ENCODE measurements around the gene FCGR3A. TPM values are rescaled to one million over a fixed set of nuclear protein-coding genes. Genes with fewer than 3 reads are reported as not detected.
"Not testable (repeated sequence)": the region's sequence is repeated elsewhere in the genome, so short reads cannot be mapped to it uniquely, and the experiment has no call there.

The FCGR3A gene
- total RNA-seq, 1 donor from 2014 or later = not detected

GRCh38 chr1:161513448-161513780 lies 36.2 kb downstream of the FCGR3A start:
- DNase-seq (ENCODE audit: low spot score); H3K27ac Mint-ChIP-seq; H3K27me3 Mint-ChIP-seq (ENCODE audit: low read depth); H3K4me3 Mint-ChIP-seq (ENCODE audit: low read depth); H3K36me3 Mint-ChIP-seq (ENCODE audit: low read depth); intact Hi-C loops (cut with micrococcal nuclease); H3K9me3 Mint-ChIP-seq: not testable (repeated sequence)
- peaks cover 10% of the 10 kb centered on the region for H3K4me1 Mint-ChIP-seq (ENCODE audit: low read depth)

GRCh38 chr1:161512636-161513447 lies 36.8 kb downstream of the FCGR3A start:
- DNase-seq (ENCODE audit: low spot score); H3K27ac Mint-ChIP-seq; H3K36me3 Mint-ChIP-seq (ENCODE audit: low read depth); H3K27me3 Mint-ChIP-seq (ENCODE audit: low read depth); H3K9me3 Mint-ChIP-seq; intact Hi-C loops (cut with micrococcal nuclease); H3K4me3 Mint-ChIP-seq (ENCODE audit: low read depth): not testable (repeated sequence)
- peaks cover 10% of the 10 kb centered on the region for H3K4me1 Mint-ChIP-seq (ENCODE audit: low read depth)

- Mint-ChIP-seq H3K4me3 (ENCODE audit: low read depth) (no peak overlapping the region), H3K4me1 (ENCODE audit: low read depth) (peaks cover 12% of the 10 kb centered on the region), H3K27me3 (ENCODE audit: low read depth) (no peaks in the 10 kb centered on the region), H3K9me3 (no peaks in the 10 kb centered on the region), H3K27ac (no peak overlapping the region), H3K36me3 (ENCODE audit: low read depth) (no peaks in the 10 kb centered on the region)
- DNase-seq (ENCODE audit: low spot score) = no peak
- intact Hi-C loops (cut with micrococcal nuclease) = no loop called here
Observed at GRCh38 chr1:161511756-161512060, 37.9 kb downstream of the FCGR3A start.

GRCh38 chr1:161511018-161511755 lies 38.4 kb downstream of the FCGR3A start:
- no peak for DNase-seq (ENCODE audit: low spot score)
- H3K27ac Mint-ChIP-seq = no peak overlapping the region
- H3K36me3 Mint-ChIP-seq (ENCODE audit: low read depth) = no peaks in the 10 kb centered on the region
- no peak overlapping the region for H3K4me3 Mint-ChIP-seq (ENCODE audit: low read depth)
- intact Hi-C loops (cut with micrococcal nuclease) = no loop called here
- H3K9me3 Mint-ChIP-seq = no peaks in the 10 kb centered on the region
- peaks cover 18% of the 10 kb centered on the region for H3K4me1 Mint-ChIP-seq (ENCODE audit: low read depth)
- no peaks in the 10 kb centered on the region for H3K27me3 Mint-ChIP-seq (ENCODE audit: low read depth)

- Mint-ChIP-seq H3K4me1 (ENCODE audit: low read depth) (peaks cover 23% of the 10 kb centered on the region), H3K36me3 (ENCODE audit: low read depth) (no peaks in the 10 kb centered on the region), H3K27me3 (ENCODE audit: low read depth) (no peaks in the 10 kb centered on the region), H3K9me3 (no peaks in the 10 kb centered on the region), H3K4me3 (ENCODE audit: low read depth) (no peak overlapping the region), H3K27ac (no peak overlapping the region)
- intact Hi-C loops (cut with micrococcal nuclease) = no loop called here
- DNase-seq (ENCODE audit: low spot score) = no peak
Observed at GRCh38 chr1:161510477-161510876, 39.1 kb downstream of the FCGR3A start.

- no peaks in the 10 kb centered on the region for H3K36me3 Mint-ChIP-seq (ENCODE audit: low read depth)
- intact Hi-C loops (cut with micrococcal nuclease) = no loop called here
- H3K27me3 Mint-ChIP-seq (ENCODE audit: low read depth) = peaks cover 13% of the 10 kb centered on the region
- no peak overlapping the region for H3K4me3 Mint-ChIP-seq (ENCODE audit: low read depth)
- no peaks in the 10 kb centered on the region for H3K9me3 Mint-ChIP-seq
- peaks cover 22% of the 10 kb centered on the region for H3K4me1 Mint-ChIP-seq (ENCODE audit: low read depth)
- DNase-seq (ENCODE audit: low spot score) = no peak
- H3K27ac Mint-ChIP-seq = no peak overlapping the region
Observed at GRCh38 chr1:161506336-161507223, 43.0 kb downstream of the FCGR3A start.

- H3K4me3 Mint-ChIP-seq (ENCODE audit: low read depth) = no peak overlapping the region
- H3K36me3 Mint-ChIP-seq (ENCODE audit: low read depth) = no peaks in the 10 kb centered on the region
- DNase-seq (ENCODE audit: low spot score) = no peak
- intact Hi-C loops (cut with micrococcal nuclease) = no loop called here
- no peaks in the 10 kb centered on the region for H3K9me3 Mint-ChIP-seq
- H3K27ac Mint-ChIP-seq = no peak overlapping the region
- peaks cover 22% of the 10 kb centered on the region for H3K4me1 Mint-ChIP-seq (ENCODE audit: low read depth)
- peaks cover 20% of the 10 kb centered on the region for H3K27me3 Mint-ChIP-seq (ENCODE audit: low read depth)
Observed at GRCh38 chr1:161505686-161506085, 43.9 kb downstream of the FCGR3A start.

GRCh38 chr1:161503394-161503748 lies 46.2 kb downstream of the FCGR3A start:
- H3K4me3 Mint-ChIP-seq (ENCODE audit: low read depth) = no peak overlapping the region
- no peak overlapping the region for H3K27ac Mint-ChIP-seq
- H3K36me3 Mint-ChIP-seq (ENCODE audit: low read depth) = no peaks in the 10 kb centered on the region
- no peak for DNase-seq (ENCODE audit: low spot score)
- peaks cover 30% of the 10 kb centered on the region for H3K4me1 Mint-ChIP-seq (ENCODE audit: low read depth)
- no peaks in the 10 kb centered on the region for H3K9me3 Mint-ChIP-seq
- peaks cover 30% of the 10 kb centered on the region for H3K27me3 Mint-ChIP-seq (ENCODE audit: low read depth)
- intact Hi-C loops (cut with micrococcal nuclease) = no loop called here

- H3K27ac Mint-ChIP-seq = no peak overlapping the region
- intact Hi-C loops (cut with micrococcal nuclease) = no loop called here
- no peak overlapping the region for H3K4me3 Mint-ChIP-seq (ENCODE audit: low read depth)
- H3K36me3 Mint-ChIP-seq (ENCODE audit: low read depth) = no peaks in the 10 kb centered on the region
- peaks cover 30% of the 10 kb centered on the region for H3K27me3 Mint-ChIP-seq (ENCODE audit: low read depth)
- peaks cover 30% of the 10 kb centered on the region for H3K4me1 Mint-ChIP-seq (ENCODE audit: low read depth)
- DNase-seq (ENCODE audit: low spot score) = no peak
- no peaks in the 10 kb centered on the region for H3K9me3 Mint-ChIP-seq
Observed at GRCh38 chr1:161502641-161503393, 46.8 kb downstream of the FCGR3A start.

- no peaks in the 10 kb centered on the region for H3K36me3 Mint-ChIP-seq (ENCODE audit: low read depth)
- H3K27ac Mint-ChIP-seq = no peak overlapping the region
- H3K4me1 Mint-ChIP-seq (ENCODE audit: low read depth) = peaks cover 30% of the 10 kb centered on the region
- DNase-seq (ENCODE audit: low spot score) = no peak
- intact Hi-C loops (cut with micrococcal nuclease) = no loop called here
- no peak overlapping the region for H3K4me3 Mint-ChIP-seq (ENCODE audit: low read depth)
- H3K27me3 Mint-ChIP-seq (ENCODE audit: low read depth) = peaks cover 33% of the 10 kb centered on the region
- H3K9me3 Mint-ChIP-seq = no peaks in the 10 kb centered on the region
Observed at GRCh38 chr1:161502181-161502580, 47.4 kb downstream of the FCGR3A start.

- no peaks in the 10 kb centered on the region for H3K36me3 Mint-ChIP-seq (ENCODE audit: low read depth)
- no peaks in the 10 kb centered on the region for H3K9me3 Mint-ChIP-seq
- intact Hi-C loops (cut with micrococcal nuclease) = no loop called here
- peaks cover 37% of the 10 kb centered on the region for H3K27me3 Mint-ChIP-seq (ENCODE audit: low read depth)
- H3K27ac Mint-ChIP-seq = no peak overlapping the region
- no peak overlapping the region for H3K4me3 Mint-ChIP-seq (ENCODE audit: low read depth)
- DNase-seq (ENCODE audit: low spot score) = no peak
- H3K4me1 Mint-ChIP-seq (ENCODE audit: low read depth) = peaks cover 23% of the 10 kb centered on the region
Observed at GRCh38 chr1:161501234-161501633, 48.4 kb downstream of the FCGR3A start.

Measured in activated T-helper 2 cell treated with anti-CD3 and anti-CD28 coated beads, Interferon-gamma antibody, Interleukin-2, Interleukin-4, amounts not matched to agents 10 μg/mL and 5 μg/mL and 100 μg/mL, durations not matched to agents 14 hours and 24 hours and 36 hours (primary cell).